Breast epithelium (tissue), 3 donors: Measurements from ENCODE around the gene ANKS1B.

Experiments
- CTCF ChIP-seq, 3 donors: fragments of 450-650 bp; IDR thresholded peaks; one replicate each; pipeline ENCODE4 v1.5.1; 2016 to 2017; ENCODE audit warnings: antibody characterized with exemption in 3 of 3, mild to moderate bottlenecking in 3 of 3, moderate library complexity in 3 of 3
- POLR2A ChIP-seq: fragments of 450-650 bp; IDR thresholded peaks from one replicate; pipeline ENCODE4 v1.6.1; 2016; ENCODE audit warnings: antibody characterized with exemption, mild to moderate bottlenecking, moderate library complexity

GRCh38 chr12:98819821-98820404 is 1164.8 kb downstream of the ANKS1B start:
- TF ChIP-seq CTCF (IDR thresholded peaks at IDR 0.05), result no peak
- no peak for TF ChIP-seq POLR2A
